Stimulated activated CD4-positive, alpha-beta T cell treated with anti-CD3 and anti-CD28 coated beads, Interleukin-12 subunit alpha, Interleukin-12 subunit beta, amount 100 ng/mL, for 48 hours (primary cell): Measurements from ENCODE around the gene BABAM2.
A peak's percentile ranks its signal among the peaks of the same experiment; 100 is the strongest.
"Not testable (repeated sequence)": the region's sequence is repeated elsewhere in the genome, so short reads cannot be mapped to it uniquely, and the experiment has no call there.

Source experiments
- DNase-seq, 3 donors: peaks; one replicate each; pipeline ENCODE4 v3.0.0-alpha.2; 2020; ENCODE audit warnings: low read depth in 2 of 3, low spot score in 1 of 3

Gene BABAM2

GRCh38 chr2:27890146-27890923 is at the start of gene BABAM2, which contains the start of gene RBKS:
Gene BABAM2, plus strand, starts transcription at chr2:27890729. Its CDS starts 3,828 bp downstream, at chr2:27894557.
Gene RBKS, minus strand, starts transcription at chr2:27890387. Its CDS starts 42 bp downstream, at chr2:27890345.
- DNase-seq, result peak; percentile 81 to 87 (median 86)

- no peak for DNase-seq
Measured at GRCh38 chr2:27842894-27843293, 47.6 kb upstream of the BABAM2 start.

GRCh38 chr2:27843992-27844391 is 46.5 kb upstream of the BABAM2 start:
- no peak for DNase-seq

GRCh38 chr2:27844821-27845255 is 45.7 kb upstream of the BABAM2 start:
- DNase-seq, result no peak

GRCh38 chr2:27847333-27847732 is 43.2 kb upstream of the BABAM2 start:
- DNase-seq, result no peak

- no peak for DNase-seq
Measured at GRCh38 chr2:27849558-27850205, 40.8 kb upstream of the BABAM2 start.

GRCh38 chr2:27852691-27853090 is 37.8 kb upstream of the BABAM2 start:
- DNase-seq, result no peak

- no peak for DNase-seq
Measured at GRCh38 chr2:27854229-27854862, 36.2 kb upstream of the BABAM2 start.

GRCh38 chr2:27855476-27855875 is 35.1 kb upstream of the BABAM2 start:
- DNase-seq, result no peak

GRCh38 chr2:27856386-27856785 is 34.1 kb upstream of the BABAM2 start:
- DNase-seq, result no peak

- no peak for DNase-seq
Measured at GRCh38 chr2:27856956-27857355, 33.6 kb upstream of the BABAM2 start.

GRCh38 chr2:27857417-27858172 is 32.9 kb upstream of the BABAM2 start:
- peak in 2 of 3 donors; percentile 8 to 9 for DNase-seq

GRCh38 chr2:27860111-27860510 is 30.4 kb upstream of the BABAM2 start:
- no peak for DNase-seq

- no peak for DNase-seq
Measured at GRCh38 chr2:27863146-27863545, 27.4 kb upstream of the BABAM2 start.

- DNase-seq, result not testable (repeated sequence)
Measured at GRCh38 chr2:27863955-27864354, 26.6 kb upstream of the BABAM2 start.

- DNase-seq, result no peak
Measured at GRCh38 chr2:27866237-27866636, 24.3 kb upstream of the BABAM2 start.

- DNase-seq, result no peak
Measured at GRCh38 chr2:27869763-27870162, 20.8 kb upstream of the BABAM2 start.

GRCh38 chr2:27870724-27871123 is 19.8 kb upstream of the BABAM2 start:
- no peak for DNase-seq

GRCh38 chr2:27871802-27872201 is 18.7 kb upstream of the BABAM2 start:
- DNase-seq, result no peak

- DNase-seq, result no peak
Measured at GRCh38 chr2:27873091-27873490, 17.4 kb upstream of the BABAM2 start.
